Endothelial cell of umbilical vein (primary cell): ENCODE data around the gene HIPK1.

ENCODE experiments used
- POLR2A ChIP-seq: IDR thresholded peaks from 2 replicates; pipeline ENCODE4 v1.6.1; 2012; ENCODE audit warnings: low read depth, mild to moderate bottlenecking, control low read depth, low read length
- POLR2AphosphoS5 ChIP-seq: IDR thresholded peaks from 2 replicates; pipeline ENCODE4 v1.6.1; 2012; ENCODE audit warnings: low read depth, mild to moderate bottlenecking, control low read depth, low read length, moderate library complexity; ENCODE audit not compliant: insufficient read depth
- TF ChIP-seq, protein P1 (sequence below), 2 donors: IDR thresholded peaks; 1 replicate in 1 of 2; 2 replicates in 1 of 2; pipeline ENCODE4 v1.5.1; 2011; ENCODE audit warnings: low read length in 2 of 2, mild to moderate bottlenecking in 2 of 2, moderate library complexity in 2 of 2, control low read depth in 1 of 2, inconsistent platforms in 1 of 2, low read depth in 1 of 2; ENCODE audit not compliant: insufficient read depth in 1 of 2; ENCODE audit errors: extremely low read depth in 1 of 2
- TF ChIP-seq, protein P2 (sequence below): IDR thresholded peaks from 2 replicates; pipeline ENCODE4 v1.6.1; 2011; ENCODE audit not compliant: insufficient read depth, insufficient read length

DNA sequence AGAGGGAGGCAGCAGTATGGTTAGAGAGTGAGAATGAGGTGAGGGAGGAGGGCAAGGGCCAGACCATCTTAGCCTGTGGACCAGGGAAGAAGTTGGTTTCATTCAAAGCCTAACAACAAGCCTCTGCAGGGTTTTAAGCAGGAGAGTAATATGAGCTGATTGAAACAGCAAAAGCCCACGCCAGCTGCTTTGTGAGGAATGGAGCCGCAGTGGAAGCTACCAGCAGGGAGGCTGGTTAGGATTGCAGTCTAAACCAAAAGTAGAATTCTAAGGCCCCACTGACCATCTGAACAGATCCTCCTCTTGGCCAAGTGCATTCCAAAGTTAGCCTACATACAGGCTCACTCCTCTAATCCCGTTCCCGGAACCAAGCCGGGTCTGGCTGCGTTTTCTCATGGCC is 94.9 kb downstream of the HIPK1 start:
- TF ChIP-seq, protein P1, sequence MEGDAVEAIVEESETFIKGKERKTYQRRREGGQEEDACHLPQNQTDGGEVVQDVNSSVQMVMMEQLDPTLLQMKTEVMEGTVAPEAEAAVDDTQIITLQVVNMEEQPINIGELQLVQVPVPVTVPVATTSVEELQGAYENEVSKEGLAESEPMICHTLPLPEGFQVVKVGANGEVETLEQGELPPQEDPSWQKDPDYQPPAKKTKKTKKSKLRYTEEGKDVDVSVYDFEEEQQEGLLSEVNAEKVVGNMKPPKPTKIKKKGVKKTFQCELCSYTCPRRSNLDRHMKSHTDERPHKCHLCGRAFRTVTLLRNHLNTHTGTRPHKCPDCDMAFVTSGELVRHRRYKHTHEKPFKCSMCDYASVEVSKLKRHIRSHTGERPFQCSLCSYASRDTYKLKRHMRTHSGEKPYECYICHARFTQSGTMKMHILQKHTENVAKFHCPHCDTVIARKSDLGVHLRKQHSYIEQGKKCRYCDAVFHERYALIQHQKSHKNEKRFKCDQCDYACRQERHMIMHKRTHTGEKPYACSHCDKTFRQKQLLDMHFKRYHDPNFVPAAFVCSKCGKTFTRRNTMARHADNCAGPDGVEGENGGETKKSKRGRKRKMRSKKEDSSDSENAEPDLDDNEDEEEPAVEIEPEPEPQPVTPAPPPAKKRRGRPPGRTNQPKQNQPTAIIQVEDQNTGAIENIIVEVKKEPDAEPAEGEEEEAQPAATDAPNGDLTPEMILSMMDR (IDR thresholded peaks at IDR 0.05; ENCODE audit: extremely low read depth in 1 of 2, insufficient read depth in 1 of 2, low read depth in 1 of 2, low read length in 2 of 2), result no peak
- TF ChIP-seq POLR2AphosphoS5, result no peak
- TF ChIP-seq, protein P2, sequence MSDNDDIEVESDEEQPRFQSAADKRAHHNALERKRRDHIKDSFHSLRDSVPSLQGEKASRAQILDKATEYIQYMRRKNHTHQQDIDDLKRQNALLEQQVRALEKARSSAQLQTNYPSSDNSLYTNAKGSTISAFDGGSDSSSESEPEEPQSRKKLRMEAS, result no peak
- no peak for TF ChIP-seq POLR2A
